Stimulated activated naive CD8-positive, alpha-beta T cell treated with anti-CD3 and anti-CD28 coated beads, Interleukin-15, amount 100 ng/mL, for 72 hours (primary cell): ENCODE data around the gene NR5A2.
A peak's percentile ranks its signal among the peaks of the same experiment; 100 is the strongest.

ENCODE experiments used
- ATAC-seq: fragments of 150-1000 bp; cut with Tn5 transposase; 2 replicates; pipeline ENCODE4 v1.10.0; 2021; ENCODE audit warnings: mild to moderate bottlenecking, moderate library complexity
- DNase-seq, 2 donors: peaks; one replicate each; pipeline ENCODE4 v3.0.0; 2021 to 2022
- H3K27ac Mint-ChIP-seq, 2 donors: one replicate each; pipeline ENCODE4 v1.8.0; 2022; ENCODE audit warnings: mild to moderate bottlenecking in 2 of 2, mixed read lengths in 2 of 2, moderate library complexity in 2 of 2
- H3K27me3 Mint-ChIP-seq: one replicate; pipeline ENCODE4 v1.8.0; 2022; ENCODE audit warnings: mixed read lengths
- H3K4me1 Mint-ChIP-seq: one replicate; pipeline ENCODE4 v1.8.0; 2022; ENCODE audit warnings: mild to moderate bottlenecking, mixed read lengths
- H3K4me3 Mint-ChIP-seq, 2 donors: one replicate each; pipeline ENCODE4 v1.8.0; 2022; ENCODE audit warnings: mild to moderate bottlenecking in 2 of 2, mixed read lengths in 2 of 2, moderate library complexity in 1 of 2
- H3K9me3 Mint-ChIP-seq, 2 donors: one replicate each; pipeline ENCODE4 v1.8.0; 2022; ENCODE audit warnings: mixed read lengths in 2 of 2

NR5A2 gene

GRCh38 chr1:200041337-200042118 is 14.0 kb downstream of the NR5A2 start:
- H3K27ac Mint-ChIP-seq: no peak overlapping the region
- H3K9me3 Mint-ChIP-seq: no peaks in the 10 kb centered on the region
- DNase-seq (no peak), ATAC-seq (no peak)
- H3K27me3 Mint-ChIP-seq: peaks cover 10% of the 10 kb centered on the region
- H3K4me1 Mint-ChIP-seq: peaks cover 54% of the 10 kb centered on the region
- peak overlapping the region; percentile 12 to 17 for H3K4me3 Mint-ChIP-seq

GRCh38 chr1:200042119-200042551 is 14.6 kb downstream of the NR5A2 start:
- peak overlapping the region; percentile 19 to 29 for H3K4me3 Mint-ChIP-seq
- peaks cover 10% of the 10 kb centered on the region for H3K27me3 Mint-ChIP-seq
- DNase-seq (no peak), ATAC-seq (no peak)
- no peaks in the 10 kb centered on the region for H3K9me3 Mint-ChIP-seq
- peaks cover 54% of the 10 kb centered on the region for H3K4me1 Mint-ChIP-seq
- peak overlapping the region in 1 of 2 donors; percentile 71 for H3K27ac Mint-ChIP-seq

- DNase-seq: peak in 1 of 2 donors; percentile 10
- Mint-ChIP-seq H3K9me3 (no peaks in the 10 kb centered on the region), H3K27ac (peak overlapping the region in 1 of 2 donors; percentile 71), H3K4me1 (peaks cover 54% of the 10 kb centered on the region), H3K4me3 (peak overlapping the region; percentile 74 to 80), H3K27me3 (peaks cover 10% of the 10 kb centered on the region)
- ATAC-seq: peak; percentile 14
These were observed 15.2 kb downstream of the NR5A2 start for GRCh38 chr1:200042552-200043335.

- ATAC-seq (no peak), DNase-seq (no peak)
- peaks cover 15% of the 10 kb centered on the region for H3K27me3 Mint-ChIP-seq
- peak overlapping the region; percentile 74 to 80 for H3K4me3 Mint-ChIP-seq
- no peaks in the 10 kb centered on the region for H3K9me3 Mint-ChIP-seq
- H3K4me1 Mint-ChIP-seq: peaks cover 49% of the 10 kb centered on the region
- H3K27ac Mint-ChIP-seq: no peak overlapping the region
These were observed 15.8 kb downstream of the NR5A2 start for GRCh38 chr1:200043336-200043668.

GRCh38 chr1:200046115-200046514 is 18.6 kb downstream of the NR5A2 start:
- no peak for DNase-seq
- no peak overlapping the region for H3K4me3 Mint-ChIP-seq
- no peaks in the 10 kb centered on the region for H3K9me3 Mint-ChIP-seq
- peaks cover 33% of the 10 kb centered on the region for H3K27me3 Mint-ChIP-seq
- peaks cover 23% of the 10 kb centered on the region for H3K4me1 Mint-ChIP-seq
- ATAC-seq: no peak
- no peak overlapping the region for H3K27ac Mint-ChIP-seq

- DNase-seq (no peak), ATAC-seq (no peak)
- Mint-ChIP-seq H3K27ac (no peak overlapping the region), H3K4me1 (peaks cover 2% of the 10 kb centered on the region), H3K4me3 (no peak overlapping the region), H3K9me3 (no peaks in the 10 kb centered on the region), H3K27me3 (peaks cover 46% of the 10 kb centered on the region)
These were observed 20.7 kb downstream of the NR5A2 start for GRCh38 chr1:200048244-200048643.

- Mint-ChIP-seq H3K9me3 (no peaks in the 10 kb centered on the region), H3K4me3 (no peak overlapping the region), H3K4me1 (no peaks in the 10 kb centered on the region), H3K27me3 (peaks cover 45% of the 10 kb centered on the region), H3K27ac (no peak overlapping the region)
- ATAC-seq (no peak), DNase-seq (no peak)
These were observed 22.3 kb downstream of the NR5A2 start for GRCh38 chr1:200049810-200050209.

GRCh38 chr1:200051620-200052019 is 24.1 kb downstream of the NR5A2 start:
- Mint-ChIP-seq H3K9me3 (no peaks in the 10 kb centered on the region), H3K27me3 (peaks cover 41% of the 10 kb centered on the region), H3K4me3 (no peak overlapping the region), H3K4me1 (no peaks in the 10 kb centered on the region), H3K27ac (no peak overlapping the region)
- no peak for DNase-seq
- ATAC-seq: no peak

- Mint-ChIP-seq H3K27me3 (peaks cover 46% of the 10 kb centered on the region), H3K27ac (no peak overlapping the region), H3K4me1 (no peaks in the 10 kb centered on the region), H3K9me3 (no peaks in the 10 kb centered on the region), H3K4me3 (no peak overlapping the region)
- no peak for DNase-seq
- ATAC-seq: no peak
These were observed 25.6 kb downstream of the NR5A2 start for GRCh38 chr1:200053091-200053490.

GRCh38 chr1:200053646-200054045 is 26.1 kb downstream of the NR5A2 start:
- DNase-seq (no peak), ATAC-seq (no peak)
- Mint-ChIP-seq H3K4me1 (no peaks in the 10 kb centered on the region), H3K4me3 (no peak overlapping the region), H3K27me3 (peaks cover 41% of the 10 kb centered on the region), H3K27ac (no peak overlapping the region), H3K9me3 (no peaks in the 10 kb centered on the region)

GRCh38 chr1:200058341-200058740 is 30.8 kb downstream of the NR5A2 start:
- no peaks in the 10 kb centered on the region for H3K4me1 Mint-ChIP-seq
- DNase-seq (no peak), ATAC-seq (no peak)
- H3K27ac Mint-ChIP-seq: no peak overlapping the region
- H3K27me3 Mint-ChIP-seq: peaks cover 21% of the 10 kb centered on the region
- no peak overlapping the region for H3K4me3 Mint-ChIP-seq
- H3K9me3 Mint-ChIP-seq: no peaks in the 10 kb centered on the region

GRCh38 chr1:200062143-200062542 is 34.6 kb downstream of the NR5A2 start:
- Mint-ChIP-seq H3K4me3 (no peak overlapping the region), H3K9me3 (no peaks in the 10 kb centered on the region), H3K4me1 (no peaks in the 10 kb centered on the region), H3K27ac (no peak overlapping the region), H3K27me3 (peaks cover 15% of the 10 kb centered on the region)
- ATAC-seq (no peak), DNase-seq (no peak)

- Mint-ChIP-seq H3K4me1 (no peaks in the 10 kb centered on the region), H3K4me3 (no peak overlapping the region), H3K9me3 (no peaks in the 10 kb centered on the region), H3K27ac (no peak overlapping the region), H3K27me3 (peaks cover 34% of the 10 kb centered on the region)
- ATAC-seq: no peak
- no peak for DNase-seq
These were observed 45.3 kb downstream of the NR5A2 start for GRCh38 chr1:200072636-200073285.

GRCh38 chr1:200073286-200073637 is 45.8 kb downstream of the NR5A2 start:
- no peak overlapping the region for H3K27ac Mint-ChIP-seq
- no peak for DNase-seq
- no peaks in the 10 kb centered on the region for H3K9me3 Mint-ChIP-seq
- H3K4me1 Mint-ChIP-seq: no peaks in the 10 kb centered on the region
- peaks cover 30% of the 10 kb centered on the region for H3K27me3 Mint-ChIP-seq
- no peak overlapping the region for H3K4me3 Mint-ChIP-seq
- ATAC-seq: no peak

- ATAC-seq: no peak
- no peak for DNase-seq
- no peak overlapping the region for H3K27ac Mint-ChIP-seq
- no peaks in the 10 kb centered on the region for H3K4me1 Mint-ChIP-seq
- H3K27me3 Mint-ChIP-seq: peaks cover 30% of the 10 kb centered on the region
- H3K4me3 Mint-ChIP-seq: no peak overlapping the region
- H3K9me3 Mint-ChIP-seq: no peaks in the 10 kb centered on the region
These were observed 48.0 kb downstream of the NR5A2 start for GRCh38 chr1:200075522-200075921.

GRCh38 chr1:200075938-200076546 is 48.5 kb downstream of the NR5A2 start:
- no peak for DNase-seq
- Mint-ChIP-seq H3K27me3 (peaks cover 32% of the 10 kb centered on the region), H3K4me3 (no peak overlapping the region), H3K27ac (no peak overlapping the region), H3K9me3 (no peaks in the 10 kb centered on the region), H3K4me1 (no peaks in the 10 kb centered on the region)
- no peak for ATAC-seq
